Liver (tissue), 3 donors: ENCODE results near the gene C14orf180.

Source experiments
- ATF3 ChIP-seq: IDR thresholded peaks from 2 replicates; pipeline ENCODE4 v1.6.1; 2016; ENCODE audit warnings: antibody characterized with exemption
- CTCF ChIP-seq: fragments of 150-350 bp; IDR thresholded peaks from 2 replicates; pipeline ENCODE4 v1.5.1; 2017; ENCODE audit warnings: improper control_type of control experiment, low read depth, low read length; ENCODE audit not compliant: missing input control
- EGR1 ChIP-seq, 2 donors: IDR thresholded peaks; 2 replicates each; pipeline ENCODE4 v1.6.1; 2016 to 2018; ENCODE audit warnings: antibody characterized with exemption in 2 of 2, low read depth in 2 of 2
- FOXA1 ChIP-seq: IDR thresholded peaks from 2 replicates; pipeline ENCODE4 v1.6.1; 2016; ENCODE audit warnings: antibody characterized with exemption
- GABPA ChIP-seq, 2 donors: IDR thresholded peaks in 1 of 2; conservative IDR thresholded peaks in 1 of 2; 2 replicates each; pipeline ENCODE4 v1.6.1; 2016; ENCODE audit warnings: antibody characterized with exemption in 2 of 2, mild to moderate bottlenecking in 1 of 2, moderate library complexity in 1 of 2
- MAX ChIP-seq: IDR thresholded peaks from 2 replicates; pipeline ENCODE4 v1.6.1; 2016; ENCODE audit warnings: antibody characterized with exemption
- RAD21 ChIP-seq, 2 donors: IDR thresholded peaks; 2 replicates each; pipeline ENCODE4 v1.6.1; 2016; ENCODE audit warnings: antibody characterized with exemption in 2 of 2, mild to moderate bottlenecking in 2 of 2
- REST ChIP-seq: IDR thresholded peaks from 2 replicates; pipeline ENCODE4 v1.6.1; 2016; ENCODE audit warnings: antibody characterized with exemption, mild to moderate bottlenecking
- SP1 ChIP-seq: IDR thresholded peaks from 2 replicates; pipeline ENCODE4 v1.6.1; 2018; ENCODE audit warnings: antibody characterized with exemption, mild to moderate bottlenecking
- TAF1 ChIP-seq: conservative IDR thresholded peaks from 2 replicates; pipeline ENCODE4 v1.6.1; 2016; ENCODE audit warnings: antibody characterized with exemption, mild to moderate bottlenecking
- YY1 ChIP-seq: IDR thresholded peaks from 2 replicates; pipeline ENCODE4 v1.6.1; 2016; ENCODE audit warnings: antibody characterized with exemption, mild to moderate bottlenecking
- ZBTB33 ChIP-seq: IDR thresholded peaks from 2 replicates; pipeline ENCODE4 v1.6.1; 2016; ENCODE audit warnings: antibody characterized with exemption
- donor health status: healthy.
- donor health status: healthy.

- TF ChIP-seq TAF1 (no peak), MAX (no peak), CTCF (no peak), YY1 (no peak), EGR1 (IDR thresholded peaks at IDR 0.05; ENCODE audit: low read depth in 2 of 2) (no peak), SP1 (no peak), REST (no peak), GABPA (IDR thresholded peaks at IDR 0.05 in 1 of 2, conservative IDR thresholded peaks at IDR 0.05 in 1 of 2) (no peak), FOXA1 (no peak), ZBTB33 (no peak), ATF3 (no peak), RAD21 (IDR thresholded peaks at IDR 0.05) (no peak)
These were observed 58.0 kb downstream of the C14orf180 start for GRCh38 chr14:104637546-104638003.
